NCI-H128 (cell line): ENCODE results near the gene FAM174C.

ENCODE experiments used
- DNase-seq: peaks from one replicate; lab custom pipeline; 2025; ENCODE audit not compliant: unreplicated experiment; lab: John Stamatoyannopoulos, UW

The FAM174C gene

GRCh38 chr19:1275260-1275975 lies at the start of gene FAM174C:
TSS of gene FAM174C (plus strand) at chr19:1275530. CDS start at chr19:1275550, 20 bp downstream.
- peak; percentile 92 for DNase-seq

DNA sequence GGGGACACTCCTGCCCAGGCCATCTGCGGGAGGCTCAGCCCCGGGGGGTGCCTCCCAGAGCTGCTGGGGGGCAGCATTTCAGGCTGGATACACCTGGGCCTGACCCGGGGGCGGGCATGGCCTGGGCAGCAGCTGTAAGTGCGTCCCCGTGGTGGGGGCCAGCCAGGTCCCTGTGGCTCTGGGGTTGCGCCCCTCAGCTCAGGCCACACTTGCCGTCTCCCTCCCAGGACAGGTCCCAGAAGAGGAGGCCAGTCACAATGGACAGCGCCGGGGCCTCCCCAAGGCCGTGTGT lies 49.2 kb upstream of the FAM174C start:
- DNase-seq = no peak

DNA sequence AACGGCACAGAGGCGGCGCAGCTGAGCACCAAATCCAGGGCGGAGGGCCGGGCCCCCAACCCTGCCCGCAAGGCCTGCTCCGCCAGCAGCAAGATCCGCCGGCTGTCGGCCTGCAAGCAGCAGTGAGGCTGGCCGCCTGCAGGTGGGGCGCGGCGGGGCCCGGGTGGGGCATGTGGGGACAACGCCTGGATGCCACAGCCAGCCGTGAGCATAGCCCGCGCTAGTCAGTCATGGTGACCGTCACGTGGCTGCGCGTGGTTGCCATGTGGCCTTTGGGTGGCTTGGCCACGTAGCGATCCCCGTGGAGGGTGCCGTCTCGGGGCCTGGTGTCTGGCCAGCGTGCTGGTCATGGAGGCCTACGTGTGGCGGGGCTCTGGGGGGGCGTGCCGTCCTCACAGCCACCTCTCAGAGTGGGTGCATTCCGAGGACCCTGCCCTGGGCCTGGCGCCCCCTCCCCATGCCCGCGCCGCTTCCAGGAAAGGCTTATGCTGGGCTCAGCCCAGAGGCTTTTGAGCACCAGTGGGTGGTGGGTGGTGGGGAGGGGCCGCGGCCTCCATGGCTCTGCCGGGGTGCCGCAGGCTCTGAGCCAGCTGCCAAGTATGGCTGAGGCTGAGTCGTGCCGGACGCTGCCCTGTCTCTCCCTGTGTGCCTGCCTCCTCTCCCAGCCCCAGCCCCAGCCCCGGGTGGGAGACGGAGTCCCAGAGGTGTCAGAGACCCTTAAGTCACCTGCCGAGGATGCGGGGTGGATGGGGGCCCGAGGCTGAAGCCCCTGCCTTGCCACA lies 48.6 kb upstream of the FAM174C start:
- no peak for DNase-seq

GRCh38 chr19:1227304-1228054 lies 47.9 kb upstream of the FAM174C start:
- DNase-seq = no peak

GRCh38 chr19:1228161-1228957 lies 47.0 kb upstream of the FAM174C start:
- no peak for DNase-seq

DNA sequence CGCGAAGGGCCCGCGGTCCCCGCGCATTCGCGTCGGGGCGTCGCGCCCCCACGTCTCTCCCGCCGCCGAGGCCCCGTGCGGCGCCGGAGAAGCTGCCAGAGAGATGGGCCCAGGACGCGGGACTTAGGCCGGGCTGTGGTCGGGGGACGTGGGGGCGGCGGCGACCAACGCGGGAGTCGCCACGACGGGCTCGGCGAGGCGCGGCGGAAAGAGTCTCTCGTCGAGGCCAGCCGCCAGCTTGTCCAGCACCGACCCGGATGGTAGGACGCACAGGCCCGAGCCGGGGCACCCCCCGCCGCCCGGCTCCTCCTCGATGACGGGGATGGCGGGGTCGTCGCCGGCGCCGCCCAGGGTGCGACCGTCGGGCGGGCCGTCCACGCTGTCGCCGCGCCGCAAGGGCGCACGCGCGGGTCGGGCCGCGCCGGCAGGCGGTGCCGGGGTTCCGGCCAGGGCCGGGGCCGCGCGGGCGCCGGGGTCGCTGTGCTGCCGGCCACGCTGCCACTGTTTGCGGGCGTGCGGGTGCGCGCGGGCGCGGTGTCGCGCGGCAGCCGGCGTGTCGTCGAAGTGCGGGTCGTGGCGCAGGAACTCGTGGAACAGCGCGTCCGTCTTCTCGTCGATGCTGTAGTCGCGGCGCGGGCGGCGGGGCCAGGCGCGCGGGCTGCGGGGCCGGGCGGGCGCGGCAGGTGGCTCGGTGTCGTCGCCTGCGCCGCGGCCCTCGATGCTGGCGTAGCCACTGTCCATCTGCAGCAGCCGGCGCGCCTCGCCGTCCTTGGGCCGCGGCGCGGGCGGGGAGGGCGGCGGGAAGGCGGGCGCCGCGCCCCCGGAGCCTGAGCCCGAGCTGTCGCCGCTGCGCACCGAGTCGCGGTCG lies 46.0 kb upstream of the FAM174C start:
- no peak for DNase-seq

GRCh38 chr19:1229924-1230782 lies 45.2 kb upstream of the FAM174C start:
- DNase-seq = no peak

- no peak for DNase-seq
These were observed 44.4 kb upstream of the FAM174C start for GRCh38 chr19:1230783-1231489.

- no peak for DNase-seq
These were observed 43.3 kb upstream of the FAM174C start for GRCh38 chr19:1231729-1232637.

DNA sequence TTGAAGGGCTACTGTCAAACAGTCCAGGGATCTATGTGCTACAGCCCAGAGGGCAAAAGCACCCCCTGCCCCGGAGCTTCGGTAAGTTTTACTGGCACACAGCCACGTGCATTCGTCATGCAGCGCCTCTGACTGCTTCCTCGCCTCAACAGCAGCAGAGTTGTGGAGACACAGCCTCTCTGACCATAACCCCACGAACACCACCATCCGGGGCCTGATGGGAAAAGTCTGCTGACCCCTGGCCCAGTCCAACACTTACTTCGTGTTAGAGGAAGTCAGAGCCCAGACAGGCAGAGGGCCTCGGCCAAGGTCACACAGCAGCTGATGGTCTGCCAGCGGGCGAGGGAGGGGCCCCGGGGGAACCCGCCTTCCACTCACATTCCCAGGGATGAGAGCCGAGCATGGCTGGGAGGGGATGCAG lies 42.7 kb upstream of the FAM174C start:
- no peak for DNase-seq

- DNase-seq = no peak
These were observed 42.1 kb upstream of the FAM174C start for GRCh38 chr19:1233115-1233667.

GRCh38 chr19:1234051-1234954 lies 41.0 kb upstream of the FAM174C start:
- DNase-seq = no peak

GRCh38 chr19:1234955-1235380 lies 40.4 kb upstream of the FAM174C start:
- no peak for DNase-seq

GRCh38 chr19:1235625-1236538 lies 39.4 kb upstream of the FAM174C start:
- DNase-seq = no peak

GRCh38 chr19:1236576-1236975 lies 38.8 kb upstream of the FAM174C start:
- DNase-seq = no peak
